GM19455 (cell line): Measurements from ENCODE around the gene RBM6.

Experiments used
- ATAC-seq: cut with Tn5 transposase; IDR thresholded peaks from one replicate; pipeline ENCODE4 v1.9.1; 2021; ENCODE audit not compliant: unreplicated experiment

RBM6 gene

GRCh38 chr3:50124800-50125178 lies 184.8 kb downstream of the RBM6 start:
- ATAC-seq, result no peak

- ATAC-seq, result no peak
These were observed 185.8 kb downstream of the RBM6 start for GRCh38 chr3:50125541-50126286.

- ATAC-seq, result no peak
These were observed 186.6 kb downstream of the RBM6 start for GRCh38 chr3:50126287-50127211.
